ENCODE results near the gene ZBTB39.
"Not testable (repeated sequence)": the region's sequence is repeated elsewhere in the genome, so short reads cannot be mapped to it uniquely, and the experiment has no call there.

The ZBTB39 gene

DNA sequence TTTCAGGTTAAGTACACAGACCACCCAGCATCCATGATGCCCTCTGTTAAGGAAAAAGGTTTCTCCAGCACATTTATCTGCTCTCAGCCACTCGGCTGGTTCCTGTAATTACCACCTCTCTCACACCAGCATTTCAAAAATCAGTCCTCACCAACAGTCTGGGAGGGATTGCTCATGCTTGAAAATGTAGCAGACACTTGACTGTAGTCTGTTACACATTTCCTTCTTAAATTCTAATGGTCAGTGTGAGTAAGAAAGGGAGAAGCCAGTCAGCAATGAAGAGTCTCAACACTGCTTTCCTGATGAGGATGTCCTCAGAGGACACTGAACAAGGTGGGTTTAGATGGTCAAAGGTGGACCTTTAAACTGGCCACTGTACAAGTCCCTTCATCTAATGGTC is 6.0 kb downstream of the ZBTB39 start:
- DNase-seq (ENCODE audit: low spot score): peak; percentile 21

DNA sequence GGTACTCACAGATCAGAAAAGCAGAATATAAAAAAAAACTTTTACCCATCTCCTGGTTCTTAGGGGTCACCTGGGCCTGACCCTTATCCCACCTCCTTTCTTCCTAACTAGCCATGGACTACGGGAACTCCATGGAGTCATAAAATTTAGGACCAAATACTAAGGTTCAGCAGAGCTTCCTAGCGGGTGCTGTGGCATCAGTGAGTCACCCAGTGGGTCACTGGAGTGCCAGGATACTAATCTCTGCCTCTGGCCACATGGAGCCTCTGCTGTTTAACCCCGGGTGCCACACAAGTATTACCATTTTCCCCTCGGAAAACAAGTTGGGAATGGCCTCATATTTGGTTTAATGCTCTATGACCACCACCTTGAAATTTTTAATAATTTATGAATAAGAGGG is 6.9 kb downstream of the ZBTB39 start:
- no peak for DNase-seq (ENCODE audit: low spot score)

DNA sequence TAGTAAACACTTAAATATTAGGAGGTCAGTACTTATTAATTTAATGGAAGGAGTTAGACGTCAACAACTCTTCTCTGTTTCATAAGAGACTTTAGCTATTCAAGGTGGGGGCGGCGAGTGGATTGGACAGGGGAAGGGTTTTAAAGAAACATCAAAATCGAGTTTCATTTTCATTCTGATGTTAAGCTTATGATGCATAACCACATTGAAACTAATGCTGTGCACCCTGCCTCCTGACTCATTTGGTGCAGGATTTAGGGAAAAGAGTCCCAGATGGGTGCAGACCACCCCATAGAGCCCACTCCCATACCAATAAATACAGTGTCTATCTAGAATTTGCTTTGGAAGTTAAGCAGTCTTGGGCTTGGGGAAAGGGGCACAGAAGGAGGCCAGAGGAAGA is 7.4 kb downstream of the ZBTB39 start:
- no peak for DNase-seq (ENCODE audit: low spot score)

DNA sequence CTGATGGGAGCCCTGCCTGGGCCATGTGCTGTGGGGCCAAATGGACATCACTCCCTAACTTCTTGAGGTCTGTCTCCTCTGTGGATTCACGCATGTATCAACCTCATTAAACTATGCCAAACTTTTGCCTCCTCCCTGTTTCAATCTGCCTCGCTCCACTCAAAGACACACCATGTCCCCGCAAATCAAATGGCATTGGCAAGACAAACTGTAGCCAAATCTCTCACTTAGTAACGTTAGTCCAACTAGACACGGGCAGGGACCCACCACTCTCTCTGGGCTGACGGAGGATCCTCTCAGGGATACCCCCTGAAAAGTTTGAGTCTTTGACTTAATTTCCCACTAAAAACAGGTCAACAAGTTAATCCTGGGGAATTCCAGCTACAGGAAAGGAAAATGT is 8.0 kb downstream of the ZBTB39 start:
- DNase-seq (ENCODE audit: low spot score): no peak

DNA sequence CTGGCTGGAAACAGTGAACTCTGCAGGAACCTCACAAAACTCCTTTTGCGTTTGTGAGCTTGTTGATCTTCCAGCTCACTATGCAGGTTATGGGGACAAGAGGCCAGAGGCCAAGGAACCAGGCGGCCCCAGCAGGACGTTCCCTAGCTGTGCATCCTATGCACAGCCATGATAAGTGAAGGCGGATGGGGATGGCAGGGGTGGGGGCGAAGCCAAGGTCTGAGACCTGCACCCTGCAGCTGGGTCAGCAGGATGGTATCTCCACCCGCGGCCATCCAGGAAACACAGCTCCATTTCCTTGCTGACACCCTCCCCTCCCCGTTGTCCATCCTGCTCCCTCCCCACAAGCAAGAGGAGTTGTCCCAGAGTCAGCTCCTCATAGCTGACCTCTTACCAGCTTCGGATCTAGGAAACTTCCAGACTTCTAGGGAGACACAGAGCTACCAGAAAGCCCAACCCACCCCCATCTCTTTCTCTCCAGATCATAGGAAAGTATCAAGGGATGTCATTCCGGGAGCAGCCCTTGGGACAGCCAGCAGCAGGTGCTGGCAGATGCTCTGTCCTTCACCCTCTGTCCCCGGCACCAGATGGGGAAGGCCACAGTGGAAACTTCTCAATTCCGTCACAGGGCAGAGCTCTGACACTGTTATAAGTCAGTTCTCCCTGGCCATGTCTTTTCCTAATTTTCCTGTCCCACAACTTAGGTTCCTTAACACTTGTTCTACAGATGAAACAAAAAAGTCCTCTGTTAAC is 9.4 kb downstream of the ZBTB39 start:
- DNase-seq (ENCODE audit: low spot score): no peak

DNA sequence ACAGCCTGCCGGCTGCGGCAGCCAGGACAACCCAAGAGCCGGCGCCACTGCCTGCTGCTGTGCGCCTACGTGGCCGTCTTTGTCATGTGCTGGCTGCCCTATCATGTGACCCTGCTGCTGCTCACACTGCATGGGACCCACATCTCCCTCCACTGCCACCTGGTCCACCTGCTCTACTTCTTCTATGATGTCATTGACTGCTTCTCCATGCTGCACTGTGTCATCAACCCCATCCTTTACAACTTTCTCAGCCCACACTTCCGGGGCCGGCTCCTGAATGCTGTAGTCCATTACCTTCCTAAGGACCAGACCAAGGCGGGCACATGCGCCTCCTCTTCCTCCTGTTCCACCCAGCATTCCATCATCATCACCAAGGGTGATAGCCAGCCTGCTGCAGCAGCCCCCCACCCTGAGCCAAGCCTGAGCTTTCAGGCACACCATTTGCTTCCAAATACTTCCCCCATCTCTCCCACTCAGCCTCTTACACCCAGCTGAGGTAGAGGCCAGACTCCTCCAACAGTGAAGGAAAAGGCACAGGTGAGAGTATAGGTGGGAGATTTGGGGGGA is 10.3 kb downstream of the ZBTB39 start:
- no peak for DNase-seq (ENCODE audit: low spot score)

DNA sequence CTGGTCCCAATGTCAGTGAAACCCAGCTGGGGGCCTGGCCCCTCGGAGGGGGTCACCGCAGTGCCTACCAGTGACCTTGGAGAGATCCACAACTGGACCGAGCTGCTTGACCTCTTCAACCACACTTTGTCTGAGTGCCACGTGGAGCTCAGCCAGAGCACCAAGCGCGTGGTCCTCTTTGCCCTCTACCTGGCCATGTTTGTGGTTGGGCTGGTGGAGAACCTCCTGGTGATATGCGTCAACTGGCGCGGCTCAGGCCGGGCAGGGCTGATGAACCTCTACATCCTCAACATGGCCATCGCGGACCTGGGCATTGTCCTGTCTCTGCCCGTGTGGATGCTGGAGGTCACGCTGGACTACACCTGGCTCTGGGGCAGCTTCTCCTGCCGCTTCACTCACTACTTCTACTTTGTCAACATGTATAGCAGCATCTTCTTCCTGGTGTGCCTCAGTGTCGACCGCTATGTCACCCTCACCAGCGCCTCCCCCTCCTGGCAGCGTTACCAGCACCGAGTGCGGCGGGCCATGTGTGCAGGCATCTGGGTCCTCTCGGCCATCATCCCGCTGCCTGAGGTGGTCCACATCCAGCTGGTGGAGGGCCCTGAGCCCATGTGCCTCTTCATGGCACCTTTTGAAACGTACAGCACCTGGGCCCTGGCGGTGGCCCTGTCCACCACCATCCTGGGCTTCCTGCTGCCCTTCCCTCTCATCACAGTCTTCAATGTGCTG is 11.0 kb downstream of the ZBTB39 start:
- DNase-seq (ENCODE audit: low spot score): no peak

DNA sequence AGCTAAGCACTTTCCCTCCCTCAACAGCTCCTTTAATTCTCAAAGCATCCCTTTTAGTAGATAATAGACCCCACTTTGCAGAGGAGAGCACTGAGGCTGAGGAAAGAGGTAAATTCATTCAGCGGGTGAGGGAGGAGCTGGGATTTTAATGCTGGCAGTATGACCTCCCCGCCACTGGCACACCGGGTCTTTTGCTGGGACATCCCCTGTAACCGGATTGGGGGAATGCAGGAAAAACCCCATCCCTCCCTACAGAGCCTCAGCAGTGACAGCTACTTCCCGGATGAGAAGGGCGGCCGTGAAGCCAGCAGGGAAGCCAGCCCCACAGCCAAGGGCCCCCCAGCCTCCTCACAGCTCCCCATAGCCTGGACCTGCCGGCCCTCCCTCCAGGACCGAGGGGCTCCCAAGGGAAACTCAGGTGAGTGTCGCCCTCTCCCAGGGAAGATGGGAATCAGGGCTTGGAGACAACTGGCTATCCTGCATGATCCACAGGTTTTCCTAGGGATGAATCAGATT is 12.1 kb downstream of the ZBTB39 start:
- no peak for DNase-seq (ENCODE audit: low spot score)

DNA sequence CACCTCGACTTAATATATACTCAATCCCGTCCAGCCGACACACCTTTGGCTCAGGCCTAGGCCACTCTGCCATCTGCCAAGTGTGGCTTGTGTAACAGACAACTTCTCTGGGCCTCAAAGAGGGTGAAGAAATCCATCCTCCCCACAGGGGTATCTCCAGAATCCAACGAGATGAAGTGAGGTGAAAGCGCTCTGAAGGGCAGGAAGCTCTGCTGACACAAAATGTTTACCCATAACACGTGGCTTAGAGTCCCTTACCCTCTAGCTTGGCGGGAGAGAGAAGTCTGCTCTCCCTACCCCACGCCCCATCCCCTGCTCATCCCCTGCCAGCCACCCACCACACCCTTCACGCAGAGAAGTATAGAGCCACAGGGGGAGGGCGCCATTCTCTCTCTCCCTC is 13.0 kb downstream of the ZBTB39 start:
- no peak for DNase-seq (ENCODE audit: low spot score)

DNA sequence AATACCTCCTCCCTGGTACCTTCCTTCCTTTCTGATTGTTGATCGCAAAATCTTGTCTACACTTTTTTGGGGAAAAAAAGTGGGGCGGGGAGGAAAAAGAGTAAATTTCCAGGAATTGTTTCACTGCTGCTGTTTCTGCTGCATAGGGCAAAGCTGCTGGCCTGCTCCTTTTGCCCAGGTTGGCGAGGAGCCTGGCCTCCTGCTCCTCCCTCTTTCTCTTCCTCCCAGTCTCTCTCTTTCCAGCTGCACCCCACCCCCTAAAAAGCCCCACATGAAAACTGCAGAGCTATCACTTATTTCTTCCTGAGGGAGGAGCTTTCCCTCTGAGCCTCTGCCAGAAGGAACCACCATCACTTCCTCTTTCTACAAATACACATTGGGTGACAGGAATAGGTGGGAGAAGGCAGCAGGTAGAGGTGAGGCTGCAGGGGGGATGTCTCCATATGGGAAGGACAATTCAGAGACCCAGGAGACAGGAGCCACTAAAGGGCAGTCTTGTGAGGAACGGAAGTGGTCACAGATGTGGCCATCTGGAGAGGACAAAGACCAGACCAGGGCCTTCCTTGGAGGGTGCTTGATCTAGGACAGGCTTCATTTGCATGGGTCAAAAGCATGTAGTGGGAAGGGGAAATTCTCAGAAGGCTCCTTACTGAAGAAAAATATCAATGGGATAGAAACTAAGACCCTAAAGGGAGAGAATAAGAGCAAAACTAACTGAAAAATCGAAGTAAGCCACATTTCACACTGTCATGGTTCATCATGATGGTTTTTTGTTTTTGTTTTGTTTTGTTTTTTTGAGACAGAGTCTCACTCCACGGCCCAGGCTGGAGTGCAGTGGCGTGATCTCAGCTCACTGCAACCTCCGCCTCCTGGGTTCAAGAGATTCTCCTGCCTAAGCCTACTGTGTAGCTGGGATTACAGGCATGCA is 14.8 kb downstream of the ZBTB39 start:
- no peak for DNase-seq (ENCODE audit: low spot score)

DNA sequence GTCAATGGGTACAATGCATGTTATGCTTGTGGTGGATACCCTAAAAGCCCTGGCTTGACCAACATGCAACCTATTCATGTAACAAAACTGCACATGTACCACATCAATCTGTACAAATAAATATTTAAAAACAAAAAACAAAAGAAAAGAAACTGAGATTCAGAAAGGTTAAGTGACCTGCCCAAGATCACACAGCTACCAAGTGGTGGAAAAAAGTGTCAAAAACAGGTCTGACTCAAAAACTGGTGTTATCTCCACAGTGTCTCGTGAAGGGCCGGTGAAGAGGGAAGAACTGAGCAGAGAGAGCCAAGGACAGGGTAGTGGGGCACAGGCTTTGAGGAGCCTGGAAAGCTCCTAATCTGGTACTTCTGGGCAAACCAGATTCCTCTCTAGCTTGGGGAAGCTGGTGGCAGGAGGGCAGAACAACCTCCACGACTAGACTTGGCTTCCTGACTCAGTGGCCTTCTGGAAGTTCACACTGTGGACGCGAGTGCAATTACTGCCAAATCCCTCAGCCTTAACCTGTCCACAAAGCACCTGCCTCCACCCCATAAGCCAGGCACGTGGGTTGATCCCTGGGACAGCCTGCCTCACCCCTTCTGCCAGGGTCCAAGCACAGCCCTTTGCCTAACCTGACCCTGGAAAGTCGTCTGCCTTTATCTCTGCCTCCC is 15.6 kb downstream of the ZBTB39 start:
- DNase-seq (ENCODE audit: low spot score): no peak

DNA sequence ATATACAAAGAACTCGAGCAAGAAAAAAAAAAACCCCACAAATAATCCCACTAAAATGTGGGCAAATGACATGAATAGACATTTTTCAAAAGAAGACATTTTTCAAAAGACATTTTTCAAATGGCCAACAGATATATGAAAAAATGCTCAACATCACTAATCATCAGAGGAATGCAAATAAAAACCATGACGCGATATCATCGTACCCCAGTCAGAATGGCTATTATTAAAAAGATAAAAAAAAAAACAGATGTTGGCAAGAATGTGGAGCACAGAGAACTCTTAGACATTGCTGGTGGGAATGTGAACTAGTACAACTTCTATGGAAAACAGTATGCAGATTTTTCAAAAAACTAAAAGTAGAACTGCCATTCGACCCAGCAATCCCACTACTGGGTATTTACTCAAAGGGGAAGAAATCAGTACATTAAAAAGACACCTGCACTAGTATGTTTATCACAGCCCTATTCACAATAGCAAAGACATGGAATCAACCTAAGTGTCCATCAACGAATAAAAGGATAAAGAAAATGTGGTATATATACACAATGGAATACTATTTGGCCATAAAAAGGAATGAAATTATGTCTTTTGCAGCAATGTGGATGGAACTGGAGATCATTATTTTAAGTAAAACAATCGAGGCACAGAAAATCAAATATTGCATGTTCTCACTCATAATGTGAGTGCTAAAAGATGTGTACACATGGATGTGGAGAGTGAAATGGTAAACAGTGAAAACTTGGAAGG is 16.3 kb downstream of the ZBTB39 start:
- DNase-seq (ENCODE audit: low spot score): no peak

DNA sequence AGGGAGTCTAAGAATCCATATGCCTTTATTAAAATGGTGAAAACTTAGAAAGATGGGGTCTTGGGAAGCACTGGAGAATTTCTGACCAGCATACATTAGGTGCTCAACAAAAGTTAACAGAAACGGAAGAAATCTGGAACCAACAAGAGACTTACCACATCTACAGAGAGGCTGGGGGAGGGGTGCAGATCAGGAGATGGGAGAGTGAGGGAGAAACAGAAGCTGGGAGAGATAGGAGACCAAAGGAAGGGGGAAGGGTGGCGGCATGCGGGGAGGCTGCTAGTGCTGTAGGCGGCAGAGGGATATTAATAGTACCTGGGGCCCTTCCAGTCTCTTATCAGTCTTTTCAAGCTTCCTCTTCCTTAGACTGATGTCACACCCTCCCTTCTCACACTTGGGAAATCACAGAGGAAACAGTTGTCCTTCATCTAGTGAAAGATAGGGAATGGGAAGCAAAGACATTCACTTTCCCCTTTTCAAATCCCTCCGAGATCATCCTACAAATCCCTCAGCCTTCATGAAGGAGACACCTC is 18.1 kb downstream of the ZBTB39 start:
- DNase-seq (ENCODE audit: low spot score): no peak

DNA sequence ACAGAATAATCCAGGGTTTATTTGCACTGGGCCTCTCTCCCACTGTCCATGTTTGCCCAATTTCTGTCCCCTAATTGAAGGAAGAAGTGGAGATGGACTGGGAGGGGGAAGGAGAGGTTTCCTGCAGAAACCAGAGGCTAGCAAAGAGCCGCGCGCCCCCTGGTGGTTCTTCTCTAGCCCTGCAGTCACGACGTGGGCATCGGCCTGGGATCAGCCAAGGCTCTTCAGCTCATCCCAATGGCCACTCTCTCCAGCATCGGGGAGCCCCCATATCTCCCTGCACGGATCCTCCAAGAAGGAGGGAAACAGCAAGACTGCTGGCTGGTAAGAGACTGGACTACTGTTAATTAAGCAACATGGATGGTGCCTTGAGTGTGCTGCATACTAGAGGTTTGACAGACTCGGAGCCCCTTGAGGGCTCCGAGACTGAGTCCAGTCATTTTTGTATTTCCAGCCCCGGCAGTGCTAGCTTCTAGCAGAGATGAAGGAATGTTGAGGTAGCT is 18.7 kb downstream of the ZBTB39 start:
- peak; percentile 81 for DNase-seq (ENCODE audit: low spot score)

DNA sequence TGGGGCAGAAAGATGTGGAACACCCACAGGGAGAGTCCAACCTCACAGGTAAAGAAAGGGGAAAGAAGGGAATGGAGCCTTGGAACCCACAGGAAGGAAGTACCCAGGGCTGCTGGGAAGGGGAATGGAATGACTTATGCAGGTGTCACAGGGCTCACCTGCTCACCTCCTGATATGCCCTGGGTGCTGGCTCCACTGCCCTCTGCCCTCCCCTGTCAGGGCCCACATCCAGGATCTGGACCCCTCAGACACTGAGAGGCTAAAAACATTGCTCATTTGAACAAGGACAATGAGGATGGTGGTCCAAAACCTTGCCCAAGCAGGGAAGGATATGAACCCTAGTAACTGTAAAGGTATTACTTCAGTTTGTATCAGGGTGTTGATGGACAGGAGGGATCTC is 19.3 kb downstream of the ZBTB39 start:
- no peak for DNase-seq (ENCODE audit: low spot score)

DNA sequence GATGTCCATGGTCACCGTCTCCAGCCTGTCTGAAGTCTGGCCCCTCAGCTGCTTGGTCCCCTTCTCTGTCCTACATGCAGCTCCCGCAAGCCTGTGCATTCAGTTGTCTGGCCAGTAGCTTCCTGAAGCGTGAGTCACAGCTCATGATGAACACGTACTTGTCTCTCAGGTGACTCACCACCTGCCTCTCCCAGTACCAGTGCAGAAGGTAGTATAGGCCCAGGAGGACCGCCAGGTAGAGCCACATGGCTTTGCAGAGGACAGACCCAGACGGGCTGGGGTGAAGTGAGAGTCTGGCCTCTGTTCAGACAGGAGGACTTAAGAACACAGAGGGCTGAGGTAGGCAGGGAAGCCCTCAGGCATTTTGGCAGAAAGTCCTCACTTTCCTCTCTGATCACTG is 20.6 kb downstream of the ZBTB39 start:
- DNase-seq (ENCODE audit: low spot score): peak; percentile 48

DNA sequence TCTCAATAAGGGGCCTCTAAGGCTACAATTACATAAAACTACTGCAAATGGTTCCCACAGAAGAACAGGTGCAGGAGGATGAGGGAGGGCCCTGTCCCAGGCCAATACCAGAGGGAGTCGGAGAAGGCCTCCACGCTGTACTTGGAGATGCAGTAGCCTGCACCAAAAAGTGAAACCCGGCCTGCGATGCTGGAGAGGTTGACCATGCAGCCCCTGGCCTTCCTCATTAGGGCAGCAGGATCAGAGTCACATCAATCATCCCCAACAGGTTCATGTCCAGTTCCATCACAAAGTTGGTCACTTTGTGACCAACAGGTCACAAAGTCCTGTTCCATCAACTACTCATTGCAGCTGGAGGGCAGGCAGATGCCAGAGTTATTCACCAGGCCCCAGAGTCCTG is 23.0 kb downstream of the ZBTB39 start:
- DNase-seq (ENCODE audit: low spot score): no peak

DNA sequence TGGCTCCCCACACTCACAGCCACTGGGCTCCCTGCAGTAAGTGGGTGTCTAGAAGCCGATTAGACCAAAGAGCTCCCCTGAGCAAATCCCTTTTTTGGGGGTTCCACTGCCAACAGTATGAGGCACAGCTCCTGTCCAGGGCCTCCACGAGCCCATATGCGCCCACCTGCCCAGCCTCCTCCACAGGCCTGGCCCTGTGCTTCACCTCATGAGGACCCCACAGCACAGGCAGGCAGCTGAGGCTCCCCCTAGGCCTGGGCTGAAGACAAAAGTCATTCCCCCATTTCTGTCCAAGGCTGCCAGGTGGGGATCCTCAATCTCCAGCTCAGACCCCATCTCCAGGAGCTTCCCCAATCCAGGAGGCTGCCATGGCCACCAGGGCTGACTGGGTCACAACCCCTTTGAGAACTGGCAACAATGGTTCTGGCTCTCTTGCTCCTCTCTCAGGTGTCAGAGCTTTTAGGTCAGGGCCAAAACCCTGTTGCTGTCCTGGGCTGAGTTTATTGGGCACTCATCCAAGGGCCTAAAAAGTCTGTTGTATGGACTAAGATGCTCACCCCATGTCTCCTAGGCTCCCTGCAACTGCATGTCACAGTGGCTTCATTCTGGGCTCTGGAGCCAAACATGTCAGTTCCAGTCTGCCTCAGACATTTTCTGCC is 23.6 kb downstream of the ZBTB39 start:
- not testable (repeated sequence) for DNase-seq (ENCODE audit: low spot score)

DNA sequence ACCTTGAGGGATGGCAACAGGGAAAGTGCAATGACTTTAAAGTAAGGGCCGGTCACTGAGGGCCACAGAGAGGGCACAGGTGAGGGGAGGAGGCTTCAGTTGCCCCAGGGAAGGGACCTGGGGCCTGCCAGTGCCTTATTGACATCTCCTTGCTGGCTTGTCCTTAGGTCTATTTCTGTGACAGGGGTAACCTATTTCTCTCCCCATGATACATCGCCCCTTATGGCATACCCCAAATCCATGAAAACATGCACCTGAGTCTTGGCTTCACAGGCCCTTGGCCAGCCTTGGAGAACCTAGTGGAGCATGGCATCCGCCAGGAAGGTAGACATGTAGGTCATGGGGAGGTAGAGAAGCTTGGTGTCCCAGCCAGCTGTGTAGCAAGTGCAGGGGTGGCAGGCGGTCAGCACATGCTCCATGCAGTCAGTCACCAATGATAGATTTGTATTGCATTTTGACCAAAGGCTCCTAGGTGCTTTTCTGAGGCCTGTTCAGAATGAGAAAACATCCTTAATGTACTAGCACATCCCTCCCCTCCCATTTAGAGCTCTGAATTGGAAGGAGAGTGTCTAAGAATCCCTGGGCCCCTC is 25.3 kb downstream of the ZBTB39 start:
- no peak for DNase-seq (ENCODE audit: low spot score)
